Calu3 (cell line): ENCODE measurements around the gene PEBP1. TPM values are rescaled to one million over a fixed set of nuclear protein-coding genes. Genes with fewer than 3 reads are reported as not detected.

Experiments used
- BruUV-seq: library from RNA; stranded (reverse); fragments of 400-500 nt; replicated peaks from 2 replicates; lab custom pipeline; 2021; lab: Mats Ljungman, UMichigan
- CTCF ChIA-PET: fragments of 300-600 bp; sonication (Branson Sonifier 250); formaldehyde crosslinking; loops from one replicate; lab custom pipeline; 2022; ENCODE audit warnings: antibody characterized with exemption; lab: Charles Lee
- DNase-seq: peaks from one replicate; pipeline ENCODE4 v3.0.0; 2022
- H3K27ac Mint-ChIP-seq: one replicate; pipeline ENCODE4 v1.8.0; 2022; ENCODE audit warnings: mixed read lengths; ENCODE audit not compliant: unreplicated experiment
- H3K27me3 Mint-ChIP-seq: one replicate; pipeline ENCODE4 v1.8.0; 2022; ENCODE audit warnings: mixed read lengths; ENCODE audit not compliant: unreplicated experiment
- H3K36me3 Mint-ChIP-seq: one replicate; pipeline ENCODE4 v1.8.0; 2022; ENCODE audit warnings: mild to moderate bottlenecking, moderate library complexity, mixed read lengths; ENCODE audit not compliant: insufficient read depth, unreplicated experiment
- H3K4me1 Mint-ChIP-seq: one replicate; pipeline ENCODE4 v1.8.0; 2022; ENCODE audit warnings: mild to moderate bottlenecking, low read depth, mixed read lengths; ENCODE audit not compliant: unreplicated experiment
- H3K4me3 Mint-ChIP-seq: one replicate; pipeline ENCODE4 v1.8.0; 2022; ENCODE audit warnings: mild to moderate bottlenecking, low read depth, moderate library complexity, mixed read lengths; ENCODE audit not compliant: unreplicated experiment
- H3K9me3 Mint-ChIP-seq: one replicate; pipeline ENCODE4 v1.8.0; 2022; ENCODE audit warnings: low read depth, mixed read lengths; ENCODE audit not compliant: unreplicated experiment
- CTCF ChIP-seq: fragments of 200-600 bp; IDR thresholded peaks from one replicate; pipeline ENCODE4 v1.8.0; 2022; ENCODE audit warnings: antibody characterized with exemption; ENCODE audit not compliant: unreplicated experiment
- intact Hi-C: fragments of 100-400 bp; cut with micrococcal nuclease; formaldehyde crosslinking; loops from one replicate; pipeline ENCODE4 v1.10.0; 2022; ENCODE audit not compliant: unreplicated experiment
- total RNA-seq: library from RNA; stranded (reverse); gene quantifications from 2 replicates; pipeline ENCODE4 v1.2.3, GENCODE V29; 2022

PEBP1 gene
- total RNA-seq, 1 experiment from 2014 or later = 99.8 TPM

- Mint-ChIP-seq H3K9me3 (no peaks in the 10 kb centered on the region), H3K4me1 (no peaks in the 10 kb centered on the region), H3K36me3 (peaks cover 13% of the 10 kb centered on the region), H3K27me3 (no peaks in the 10 kb centered on the region), H3K27ac (no peak overlapping the region), H3K4me3 (no peak overlapping the region)
- DNase-seq = no peak
- TF ChIP-seq CTCF = no peak
- CTCF ChIA-PET = no interaction called here
- BruUV-seq = no TSS peak
- intact Hi-C loops = no loop called here
These were observed 57.6 kb downstream of the PEBP1 start for GRCh38 chr12:118193477-118193876.

GRCh38 chr12:118193958-118194357, 58.0 kb downstream of the PEBP1 start:
- Mint-ChIP-seq H3K27ac (no peak overlapping the region), H3K9me3 (no peaks in the 10 kb centered on the region), H3K27me3 (no peaks in the 10 kb centered on the region), H3K4me1 (no peaks in the 10 kb centered on the region), H3K36me3 (peaks cover 11% of the 10 kb centered on the region), H3K4me3 (no peak overlapping the region)
- intact Hi-C loops = no loop called here
- no peak for DNase-seq
- CTCF ChIA-PET = no interaction called here
- no TSS peak for BruUV-seq
- no peak for TF ChIP-seq CTCF

Other genes starting within 250 kb of the PEBP1 start
- gene KSR2, start 167.1 kb upstream of the PEBP1 start, total RNA-seq = 1.6 and 1.9 TPM in 2 replicates
- 52.0 and 54.6 TPM in 2 replicates for gene RFC5, start 119.4 kb upstream of the PEBP1 start, total RNA-seq
- 93.5 and 112 TPM in 2 replicates for gene WSB2, start 74.9 kb upstream of the PEBP1 start, total RNA-seq
- 52.0 and 53.6 TPM in 2 replicates for gene VSIG10, start 32.1 kb upstream of the PEBP1 start, total RNA-seq
- gene TAOK3, start 236.8 kb downstream of the PEBP1 start, total RNA-seq = 39.1 and 44.1 TPM in 2 replicates
- gene SUDS3, start 240.4 kb downstream of the PEBP1 start, total RNA-seq = 49.4 and 50.5 TPM in 2 replicates